ENCODE data around the gene SACM1L. TPM values are rescaled to one million over a fixed set of nuclear protein-coding genes. Genes with fewer than 3 reads are reported as not detected.
A peak's percentile ranks its signal among the peaks of the same experiment; 100 is the strongest.
"Not testable (repeated sequence)": the region's sequence is repeated elsewhere in the genome, so short reads cannot be mapped to it uniquely, and the experiment has no call there.

Gene SACM1L
- polyA plus RNA-seq, 1 donor = 73.3 TPM

DNA sequence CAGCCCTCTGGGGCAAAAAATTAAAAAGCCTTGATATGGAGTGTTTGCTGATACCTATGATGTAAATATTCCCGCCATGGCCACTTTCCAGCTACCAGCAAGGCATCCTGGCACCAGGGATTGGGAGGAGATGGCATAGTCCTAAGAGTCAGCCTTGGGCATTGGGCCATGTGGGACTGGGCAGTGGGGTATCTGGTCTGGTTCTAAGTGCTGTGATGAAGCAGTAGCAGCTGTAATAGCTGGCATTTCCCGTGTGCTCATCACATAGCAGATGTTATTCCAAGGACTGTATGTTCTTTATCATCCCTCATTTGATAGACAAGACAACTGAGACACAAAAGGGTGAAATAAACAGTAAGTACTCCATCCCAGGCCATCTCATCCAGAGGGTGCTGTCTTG lies 6.9 kb upstream of the SACM1L start:
- no peak for DNase-seq
- Histone ChIP-seq H3K4me3 (ENCODE audit: low read length) (no peak overlapping the region), H3K4me1 (ENCODE audit: control insufficient read depth, insufficient read depth, low read length) (peaks cover 67% of the 10 kb centered on the region), H3K27ac (ENCODE audit: low read length) (peak overlapping the region; percentile 87), H3K27me3 (ENCODE audit: control insufficient read depth, insufficient read depth, low read length) (no peaks in the 10 kb centered on the region), H3K9me3 (ENCODE audit: control insufficient read depth, low read depth, low read length) (no peaks in the 10 kb centered on the region), H3K36me3 (ENCODE audit: control insufficient read depth, insufficient read depth, low read length) (peaks cover 9% of the 10 kb centered on the region)
- no CpG with 5 or more reads among the region's 2 CpGs for WGBS (ENCODE audit: insufficient coverage, low lambda C conversion rate)

DNA sequence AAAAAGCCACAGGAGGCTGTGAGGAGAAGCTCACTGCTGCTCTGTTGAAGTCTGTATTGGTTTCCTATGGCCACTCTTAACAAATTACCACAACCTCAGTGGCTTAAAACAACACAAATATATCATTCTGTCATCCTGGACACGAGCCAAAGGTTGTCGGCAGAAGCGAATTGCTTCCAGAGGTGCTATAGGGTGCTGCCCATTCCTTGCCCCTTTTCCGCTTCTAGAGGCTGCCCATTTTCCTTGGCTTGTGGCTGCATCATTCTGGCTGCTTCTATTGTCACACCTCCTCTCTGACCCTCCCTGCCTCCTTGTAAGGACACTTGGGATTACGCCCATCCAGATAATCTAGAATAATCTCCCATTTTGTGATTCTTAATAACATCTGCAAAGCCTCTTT lies 6.4 kb upstream of the SACM1L start:
- H3K4me1 ChIP-seq (ENCODE audit: control insufficient read depth, insufficient read depth, low read length) = peaks cover 62% of the 10 kb centered on the region
- peaks cover 9% of the 10 kb centered on the region for H3K36me3 ChIP-seq (ENCODE audit: control insufficient read depth, insufficient read depth, low read length)
- DNase-seq = no peak
- no peaks in the 10 kb centered on the region for H3K9me3 ChIP-seq (ENCODE audit: control insufficient read depth, low read depth, low read length)
- no CpG with 5 or more reads among the region's 5 CpGs for WGBS (ENCODE audit: insufficient coverage, low lambda C conversion rate)
- no peaks in the 10 kb centered on the region for H3K27me3 ChIP-seq (ENCODE audit: control insufficient read depth, insufficient read depth, low read length)
- peak overlapping the region; percentile 87 for H3K27ac ChIP-seq (ENCODE audit: low read length)
- H3K4me3 ChIP-seq (ENCODE audit: low read length) = no peak overlapping the region

DNA sequence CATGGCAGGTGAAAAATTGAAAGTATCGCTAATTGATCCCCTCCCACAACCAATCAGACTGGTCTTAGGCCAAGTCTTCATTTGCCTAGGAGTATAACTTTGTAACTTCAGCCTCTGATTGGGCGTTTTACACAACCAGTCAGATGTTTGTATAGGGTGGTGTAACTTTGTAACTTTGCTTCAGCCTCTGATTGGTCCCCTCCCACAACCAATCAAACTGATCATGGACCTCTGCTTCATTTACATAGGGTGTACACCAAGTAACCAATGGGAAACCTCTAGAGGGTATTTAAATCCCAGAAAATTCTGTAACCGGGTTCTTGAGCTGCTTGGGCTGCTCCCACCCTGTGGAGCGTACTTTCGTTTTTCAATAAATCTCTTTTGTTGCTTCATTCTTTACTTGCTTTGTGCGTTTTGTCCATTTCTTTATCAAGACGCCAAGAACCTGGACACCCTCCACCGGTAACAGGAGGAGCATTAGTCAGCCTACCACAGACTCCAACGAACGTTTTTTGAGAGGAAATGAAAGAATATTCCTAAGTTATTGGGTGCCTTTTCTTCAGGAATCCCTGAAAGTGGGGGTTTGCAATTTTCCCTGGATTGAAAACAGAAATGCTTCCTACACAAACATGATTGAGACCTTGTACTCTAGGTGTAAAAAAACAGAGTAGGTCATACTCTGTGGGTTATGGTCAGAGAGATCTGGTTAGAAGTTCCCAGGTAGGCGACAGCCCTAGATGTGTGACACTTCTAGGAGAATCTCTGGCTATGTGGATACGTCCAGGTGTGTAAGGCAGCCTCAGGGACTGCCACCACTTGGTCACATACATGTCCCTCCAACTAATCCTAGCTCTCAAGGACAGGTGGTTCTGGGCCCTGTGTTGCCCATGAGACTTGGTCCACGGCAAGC lies 5.5 kb upstream of the SACM1L start:
- H3K4me1 ChIP-seq (ENCODE audit: control insufficient read depth, insufficient read depth, low read length) = peaks cover 53% of the 10 kb centered on the region
- WGBS (ENCODE audit: insufficient coverage, low lambda C conversion rate) = 100% methylated on average over 2 of the region's 13 CpGs
- H3K36me3 ChIP-seq (ENCODE audit: control insufficient read depth, insufficient read depth, low read length) = peaks cover 2% of the 10 kb centered on the region
- DNase-seq = no peak
- no peak overlapping the region for H3K4me3 ChIP-seq (ENCODE audit: low read length)
- no peaks in the 10 kb centered on the region for H3K9me3 ChIP-seq (ENCODE audit: control insufficient read depth, low read depth, low read length)
- no peak overlapping the region for H3K27ac ChIP-seq (ENCODE audit: low read length)
- H3K27me3 ChIP-seq (ENCODE audit: control insufficient read depth, insufficient read depth, low read length) = no peaks in the 10 kb centered on the region

- Histone ChIP-seq H3K36me3 (ENCODE audit: control insufficient read depth, insufficient read depth, low read length) (no peaks in the 10 kb centered on the region), H3K9me3 (ENCODE audit: control insufficient read depth, low read depth, low read length) (no peaks in the 10 kb centered on the region), H3K27me3 (ENCODE audit: control insufficient read depth, insufficient read depth, low read length) (no peaks in the 10 kb centered on the region), H3K27ac (ENCODE audit: low read length) (no peak overlapping the region), H3K4me1 (ENCODE audit: control insufficient read depth, insufficient read depth, low read length) (peaks cover 47% of the 10 kb centered on the region), H3K4me3 (ENCODE audit: low read length) (no peak overlapping the region)
- no peak for DNase-seq
- no CpG with 5 or more reads among the region's 12 CpGs for WGBS (ENCODE audit: insufficient coverage, low lambda C conversion rate)
Measured at GRCh38 chr3:45684327-45684892, 4.8 kb upstream of the SACM1L start.

DNA sequence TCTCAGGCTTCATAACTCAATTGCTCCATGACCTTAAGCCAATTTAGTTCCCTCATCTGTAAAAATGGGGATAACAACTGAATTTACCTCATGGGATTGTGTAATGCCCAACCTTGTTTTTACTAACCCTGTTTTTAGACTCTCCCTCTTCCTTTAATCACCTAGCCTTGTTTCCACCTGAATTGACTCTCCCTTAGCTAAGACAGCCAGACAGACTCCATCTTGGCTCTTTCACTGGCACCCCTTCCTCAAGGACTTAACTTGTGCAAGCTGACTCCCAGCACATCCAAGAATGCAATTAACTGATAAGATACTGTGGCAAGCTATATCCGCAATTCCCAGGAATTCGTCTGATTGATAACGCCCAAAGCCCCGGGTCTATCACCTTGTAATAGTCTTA lies 3.5 kb upstream of the SACM1L start:
- WGBS (ENCODE audit: insufficient coverage, low lambda C conversion rate) = no CpG with 5 or more reads among the region's 4 CpGs
- peaks cover 34% of the 10 kb centered on the region for H3K4me1 ChIP-seq (ENCODE audit: control insufficient read depth, insufficient read depth, low read length)
- DNase-seq; H3K27ac ChIP-seq (ENCODE audit: low read length); H3K4me3 ChIP-seq (ENCODE audit: low read length); H3K36me3 ChIP-seq (ENCODE audit: control insufficient read depth, insufficient read depth, low read length); H3K9me3 ChIP-seq (ENCODE audit: control insufficient read depth, low read depth, low read length); H3K27me3 ChIP-seq (ENCODE audit: control insufficient read depth, insufficient read depth, low read length): not testable (repeated sequence)

DNA sequence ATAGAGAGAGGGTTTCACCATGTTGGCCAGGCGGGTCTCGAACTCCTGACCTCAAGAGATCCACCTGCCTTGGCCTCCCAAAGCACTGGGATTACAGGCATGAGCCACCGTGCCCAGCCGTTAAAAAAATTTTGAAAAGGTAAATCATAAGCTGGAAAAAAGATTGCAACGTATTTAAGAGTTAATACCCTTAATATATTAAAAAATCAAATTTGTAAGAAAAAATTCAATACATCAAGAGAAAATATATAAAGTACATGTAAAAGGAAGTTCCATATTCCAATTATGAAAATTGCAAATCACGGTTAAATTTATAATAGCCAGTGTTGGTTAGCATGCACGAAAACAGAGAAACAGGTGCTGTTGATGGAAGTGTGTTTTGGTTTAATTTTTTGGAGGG lies 2.3 kb upstream of the SACM1L start:
- H3K36me3 ChIP-seq (ENCODE audit: control insufficient read depth, insufficient read depth, low read length) = no peaks in the 10 kb centered on the region
- no peaks in the 10 kb centered on the region for H3K27me3 ChIP-seq (ENCODE audit: control insufficient read depth, insufficient read depth, low read length)
- H3K27ac ChIP-seq (ENCODE audit: low read length) = no peak overlapping the region
- WGBS (ENCODE audit: insufficient coverage, low lambda C conversion rate) = 94% methylated on average over 3 of the region's 7 CpGs
- no peak overlapping the region for H3K4me3 ChIP-seq (ENCODE audit: low read length)
- peaks cover 37% of the 10 kb centered on the region for H3K4me1 ChIP-seq (ENCODE audit: control insufficient read depth, insufficient read depth, low read length)
- no peak for DNase-seq
- H3K9me3 ChIP-seq (ENCODE audit: control insufficient read depth, low read depth, low read length) = no peaks in the 10 kb centered on the region

DNA sequence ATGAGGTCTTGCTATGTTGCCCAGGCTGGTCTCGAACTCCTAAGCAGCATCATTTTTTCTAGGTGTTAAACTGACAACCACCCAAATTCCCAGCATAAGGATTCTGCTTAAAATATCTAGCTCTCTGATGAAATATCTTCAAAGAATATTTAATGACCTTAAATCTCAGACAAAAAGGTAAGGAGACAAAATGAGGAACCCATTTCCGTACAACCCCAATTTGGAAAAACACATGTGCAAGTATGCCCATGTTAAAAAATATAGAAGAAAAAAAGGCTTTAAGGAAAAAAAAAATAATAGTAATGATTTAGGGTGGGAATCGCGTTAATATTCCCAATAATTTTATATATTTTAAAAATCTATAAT lies 1.4 kb upstream of the SACM1L start:
- Histone ChIP-seq H3K27ac (ENCODE audit: low read length) (no peak overlapping the region), H3K4me3 (ENCODE audit: low read length) (peak overlapping the region; percentile 83)
- WGBS (ENCODE audit: insufficient coverage, low lambda C conversion rate) = 52% methylated on average over 3 of the region's 4 CpGs

DNA sequence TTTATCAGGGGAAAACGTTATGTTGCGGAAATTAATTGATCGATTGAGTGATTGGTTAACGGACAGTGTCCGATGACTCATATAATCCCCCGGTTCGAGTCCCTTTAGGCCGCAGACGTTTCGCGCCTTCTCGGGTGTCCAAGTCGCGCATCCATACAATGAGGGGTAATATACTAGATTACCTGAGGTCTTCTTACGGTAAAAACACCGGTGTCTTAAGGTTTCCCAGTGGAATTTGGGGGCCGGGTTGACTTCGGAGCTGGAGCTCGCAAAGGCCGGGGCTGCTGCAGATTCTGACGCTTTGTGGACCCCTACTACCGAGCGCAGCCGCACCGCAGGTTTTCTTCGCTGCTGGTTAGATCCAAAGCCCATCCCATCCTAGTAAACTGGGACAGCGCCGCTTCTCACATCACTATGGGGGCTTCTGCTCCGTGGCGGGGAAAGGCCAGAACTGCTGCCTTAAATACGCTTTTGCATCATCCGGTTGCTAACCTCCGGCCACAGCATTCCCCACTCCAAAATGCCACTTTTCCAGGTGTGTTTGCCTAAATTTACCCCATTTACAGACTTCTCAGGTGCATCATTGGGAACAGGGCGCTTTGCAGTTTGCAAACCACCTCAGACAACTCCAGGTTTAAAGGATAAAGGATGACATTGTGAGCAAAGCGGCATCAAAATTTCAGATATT lies 858 bp upstream of the SACM1L start:
- Histone ChIP-seq H3K9me3 (ENCODE audit: control insufficient read depth, low read depth, low read length) (no peaks in the 10 kb centered on the region), H3K27ac (ENCODE audit: low read length) (peak overlapping the region; percentile 85), H3K27me3 (ENCODE audit: control insufficient read depth, insufficient read depth, low read length) (no peaks in the 10 kb centered on the region), H3K36me3 (ENCODE audit: control insufficient read depth, insufficient read depth, low read length) (peaks cover 2% of the 10 kb centered on the region), H3K4me3 (ENCODE audit: low read length) (peak overlapping the region; percentile 83), H3K4me1 (ENCODE audit: control insufficient read depth, insufficient read depth, low read length) (peaks cover 23% of the 10 kb centered on the region)
- DNase-seq = no peak
- WGBS (ENCODE audit: insufficient coverage, low lambda C conversion rate) = no CpG with 5 or more reads among the region's 35 CpGs

More for the DNA sequence above, 1.4 kb upstream of the SACM1L start:
- no peaks in the 10 kb centered on the region for H3K27me3 ChIP-seq (ENCODE audit: control insufficient read depth, insufficient read depth, low read length)
- no peaks in the 10 kb centered on the region for H3K9me3 ChIP-seq (ENCODE audit: control insufficient read depth, low read depth, low read length)
- H3K36me3 ChIP-seq (ENCODE audit: control insufficient read depth, insufficient read depth, low read length) = peaks cover 2% of the 10 kb centered on the region
- H3K4me1 ChIP-seq (ENCODE audit: control insufficient read depth, insufficient read depth, low read length) = peaks cover 27% of the 10 kb centered on the region
- DNase-seq = no peak

DNA sequence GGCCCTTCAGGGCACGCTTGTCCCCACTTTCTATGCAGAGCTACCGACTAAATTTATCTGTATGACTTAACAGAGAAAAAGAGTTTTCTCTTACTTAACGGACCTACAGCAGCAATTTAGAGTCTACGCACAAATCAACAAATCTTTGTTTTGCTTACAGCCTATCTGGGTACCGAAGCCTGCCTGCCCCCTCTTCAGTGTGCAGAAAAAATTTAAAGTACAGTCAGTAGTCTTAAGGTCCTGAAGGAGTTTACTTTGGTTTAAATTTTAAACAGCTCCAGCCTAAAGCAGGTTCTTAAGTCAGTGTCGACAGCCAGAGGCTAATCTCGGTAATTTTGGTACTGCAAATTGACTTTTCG lies 570 bp downstream of the SACM1L start:
- Histone ChIP-seq H3K4me1 (ENCODE audit: control insufficient read depth, insufficient read depth, low read length) (peaks cover 23% of the 10 kb centered on the region), H3K27me3 (ENCODE audit: control insufficient read depth, insufficient read depth, low read length) (no peaks in the 10 kb centered on the region), H3K4me3 (ENCODE audit: low read length) (peak overlapping the region; percentile 83), H3K9me3 (ENCODE audit: control insufficient read depth, low read depth, low read length) (no peaks in the 10 kb centered on the region), H3K36me3 (ENCODE audit: control insufficient read depth, insufficient read depth, low read length) (peaks cover 2% of the 10 kb centered on the region), H3K27ac (ENCODE audit: low read length) (peak overlapping the region; percentile 85)
- no peak for DNase-seq
- WGBS (ENCODE audit: insufficient coverage, low lambda C conversion rate) = no CpG with 5 or more reads among the region's 8 CpGs

DNA sequence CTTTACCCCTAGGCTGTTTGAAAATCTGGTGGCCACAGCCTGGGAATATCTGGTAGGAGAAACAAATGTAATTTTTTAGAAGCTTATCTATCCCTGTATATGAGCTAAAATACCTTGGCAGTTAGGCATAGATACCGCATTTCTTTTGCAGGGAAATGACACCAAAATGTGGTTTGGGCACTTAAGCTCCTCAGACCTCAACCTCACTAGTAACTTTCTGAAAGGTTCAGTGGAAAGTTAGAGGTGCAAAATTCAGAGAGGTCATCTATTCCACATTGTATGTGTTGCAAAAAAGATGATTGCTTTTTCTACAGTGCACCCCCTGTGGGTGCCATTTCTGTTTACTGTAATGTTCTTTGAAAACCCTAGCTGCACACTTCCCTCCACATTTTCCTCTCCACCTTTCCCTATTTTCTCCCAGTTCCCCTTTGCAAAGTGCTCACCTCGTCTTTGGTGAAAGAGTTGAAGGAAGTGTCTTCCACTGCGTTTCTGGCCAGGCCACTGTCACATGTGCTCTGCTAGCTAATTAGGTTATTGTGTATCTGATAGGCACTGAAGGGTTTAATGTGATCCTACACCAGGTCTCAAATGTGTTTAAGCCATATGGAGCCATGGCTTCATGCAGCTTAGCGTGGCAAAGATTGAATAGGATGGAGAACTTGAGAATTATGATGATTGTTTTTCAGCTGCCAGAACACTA lies 1.3 kb downstream of the SACM1L start:
- H3K27me3 ChIP-seq (ENCODE audit: control insufficient read depth, insufficient read depth, low read length) = no peaks in the 10 kb centered on the region
- no CpG with 5 or more reads among the region's 4 CpGs for WGBS (ENCODE audit: insufficient coverage, low lambda C conversion rate)
- no peak for DNase-seq
- peaks cover 2% of the 10 kb centered on the region for H3K36me3 ChIP-seq (ENCODE audit: control insufficient read depth, insufficient read depth, low read length)
- H3K27ac ChIP-seq (ENCODE audit: low read length) = peak overlapping the region; percentile 85
- no peaks in the 10 kb centered on the region for H3K9me3 ChIP-seq (ENCODE audit: control insufficient read depth, low read depth, low read length)
- H3K4me1 ChIP-seq (ENCODE audit: control insufficient read depth, insufficient read depth, low read length) = peaks cover 16% of the 10 kb centered on the region
- H3K4me3 ChIP-seq (ENCODE audit: low read length) = peak overlapping the region; percentile 83

All from large intestine (tissue), 3 donors.